Dedifferentiated amniotic fluid mesenchymal stem cell (primary cell): ENCODE results near the gene JAG1.

Experiments used
- DNase-seq: peaks from one replicate; pipeline ENCODE4 v3.0.0-alpha.2; 2016; ENCODE audit errors: extremely low spot score

Gene JAG1

GRCh38 chr20:10673842-10674683, at the start of gene JAG1:
Gene JAG1 (minus strand): TSS chr20:10673999. CDS start chr20:10673530, 469 bp downstream.
- peak; percentile 94 for DNase-seq

- DNase-seq, result no peak
These were observed 48.2 kb upstream of the JAG1 start for GRCh38 chr20:10721976-10722375.

- DNase-seq, result no peak
These were observed 47.5 kb upstream of the JAG1 start for GRCh38 chr20:10721137-10721896.

- DNase-seq, result no peak
These were observed 46.8 kb upstream of the JAG1 start for GRCh38 chr20:10720565-10720964.

- DNase-seq, result no peak
These were observed 46.1 kb upstream of the JAG1 start for GRCh38 chr20:10719740-10720385.

- DNase-seq, result no peak
These were observed 44.9 kb upstream of the JAG1 start for GRCh38 chr20:10718661-10719060.

GRCh38 chr20:10716855-10717254, 43.1 kb upstream of the JAG1 start:
- DNase-seq, result no peak

- peak; percentile 45 for DNase-seq
These were observed 41.2 kb upstream of the JAG1 start for GRCh38 chr20:10715035-10715434.

GRCh38 chr20:10714236-10714975, 40.6 kb upstream of the JAG1 start:
- no peak for DNase-seq

- DNase-seq, result no peak
These were observed 39.4 kb upstream of the JAG1 start for GRCh38 chr20:10713161-10713560.

- DNase-seq, result no peak
These were observed 38.2 kb upstream of the JAG1 start for GRCh38 chr20:10711903-10712451.

GRCh38 chr20:10710991-10711775, 37.4 kb upstream of the JAG1 start:
- no peak for DNase-seq

GRCh38 chr20:10709916-10710315, 36.1 kb upstream of the JAG1 start:
- DNase-seq, result no peak

GRCh38 chr20:10708351-10709185, 34.8 kb upstream of the JAG1 start:
- peak; percentile 60 for DNase-seq

GRCh38 chr20:10707791-10708190, 34.0 kb upstream of the JAG1 start:
- no peak for DNase-seq

GRCh38 chr20:10707068-10707467, 33.3 kb upstream of the JAG1 start:
- DNase-seq, result no peak

GRCh38 chr20:10706460-10706811, 32.6 kb upstream of the JAG1 start:
- no peak for DNase-seq

GRCh38 chr20:10705801-10706459, 32.1 kb upstream of the JAG1 start:
- no peak for DNase-seq

- no peak for DNase-seq
These were observed 27.8 kb upstream of the JAG1 start for GRCh38 chr20:10701607-10702006.
